Measurements from ENCODE around the gene SLC9A9.

Gene SLC9A9

GRCh38 chr3:143586576-143586975 lies 261.7 kb downstream of the SLC9A9 start:
- no peak for DNase-seq

GRCh38 chr3:143585720-143586456 lies 262.4 kb downstream of the SLC9A9 start:
- DNase-seq: no peak

- no peak for DNase-seq
Measured at GRCh38 chr3:143584474-143584873, 263.8 kb downstream of the SLC9A9 start.

GRCh38 chr3:143581972-143582722 lies 266.1 kb downstream of the SLC9A9 start:
- DNase-seq: no peak

GRCh38 chr3:143578810-143579435 lies 269.3 kb downstream of the SLC9A9 start:
- DNase-seq: no peak

- no peak for DNase-seq
Measured at GRCh38 chr3:143576568-143577270, 271.5 kb downstream of the SLC9A9 start.

- DNase-seq: no peak
Measured at GRCh38 chr3:143574933-143575332, 273.3 kb downstream of the SLC9A9 start.

- no peak for DNase-seq
Measured at GRCh38 chr3:143573610-143574303, 274.5 kb downstream of the SLC9A9 start.

- no peak for DNase-seq
Measured at GRCh38 chr3:143571548-143571947, 276.7 kb downstream of the SLC9A9 start.

- no peak for DNase-seq
Measured at GRCh38 chr3:143567823-143568222, 280.4 kb downstream of the SLC9A9 start.

GRCh38 chr3:143565951-143566350 lies 282.3 kb downstream of the SLC9A9 start:
- no peak for DNase-seq

GRCh38 chr3:143563786-143564185 lies 284.5 kb downstream of the SLC9A9 start:
- no peak for DNase-seq

- no peak for DNase-seq
Measured at GRCh38 chr3:143562789-143563188, 285.5 kb downstream of the SLC9A9 start.

- no peak for DNase-seq
Measured at GRCh38 chr3:143559296-143559695, 289.0 kb downstream of the SLC9A9 start.

- no peak for DNase-seq
Measured at GRCh38 chr3:143552851-143553250, 295.4 kb downstream of the SLC9A9 start.

- DNase-seq: no peak
Measured at GRCh38 chr3:143551761-143552160, 296.5 kb downstream of the SLC9A9 start.

- DNase-seq: no peak
Measured at GRCh38 chr3:143548861-143549497, 299.3 kb downstream of the SLC9A9 start.

- no peak for DNase-seq
Measured at GRCh38 chr3:143548393-143548792, 299.9 kb downstream of the SLC9A9 start.

- DNase-seq: no peak
Measured at GRCh38 chr3:143538577-143538981, 309.7 kb downstream of the SLC9A9 start.

GRCh38 chr3:143538061-143538460 lies 310.2 kb downstream of the SLC9A9 start:
- no peak for DNase-seq

- DNase-seq: no peak
Measured at GRCh38 chr3:143536817-143537535, 311.3 kb downstream of the SLC9A9 start.

Data from activated effector memory CD4-positive, alpha-beta T cell treated with Interleukin-2 at 50 U/mL for 16 hours (primary cell).